Mesodermal cell (in vitro differentiated cells): ENCODE measurements around the gene MRPL36.
"Not testable (repeated sequence)": the region's sequence is repeated elsewhere in the genome, so short reads cannot be mapped to it uniquely, and the experiment has no call there.

Experiments
- H3K27ac ChIP-seq: 2 replicates; pipeline ENCODE4 v1.7.0; 2013; ENCODE audit warnings: mild to moderate bottlenecking, low read depth, low read length, moderate library complexity; ENCODE audit not compliant: severe bottlenecking
- H3K36me3 ChIP-seq: 2 replicates; pipeline ENCODE4 v1.7.1; 2013; ENCODE audit warnings: mild to moderate bottlenecking, low read length, moderate library complexity; ENCODE audit not compliant: control insufficient read depth, insufficient read depth
- H3K4me1 ChIP-seq: one replicate; pipeline ENCODE4 v1.7.1; 2013; ENCODE audit warnings: mild to moderate bottlenecking, low read length; ENCODE audit not compliant: insufficient read depth, control insufficient read depth, poor library complexity, severe bottlenecking
- H3K4me3 ChIP-seq: 2 replicates; pipeline ENCODE4 v1.7.0; 2013; ENCODE audit warnings: low read length, control low read depth, mild to moderate bottlenecking; ENCODE audit not compliant: insufficient read depth, poor library complexity, severe bottlenecking; ENCODE audit errors: extremely low read depth
- H3K9me3 ChIP-seq: 2 replicates; pipeline ENCODE4 v1.7.1; 2013; ENCODE audit warnings: mild to moderate bottlenecking, low read length, moderate library complexity; ENCODE audit not compliant: control insufficient read depth
- WGBS, 2 experiments: methylation state at CpG; one replicate each; pipeline ENCODE4 v1.1.5; 2013; ENCODE audit warnings: missing lambda C conversion rate in 2 of 2; ENCODE audit not compliant: insufficient coverage in 2 of 2; 5-methylcytosine and 5-hydroxymethylcytosine counted together

Gene MRPL36

GRCh38 chr5:1793966-1794900 lies 5.4 kb downstream of the MRPL36 start:
- Histone ChIP-seq H3K4me1 (peaks cover 33% of the 10 kb centered on the region), H3K9me3 (no peaks in the 10 kb centered on the region), H3K27ac (peak overlapping the region; percentile 31), H3K36me3 (peaks cover 29% of the 10 kb centered on the region), H3K4me3 (no peak overlapping the region)
- WGBS, 2 experiments = 91 to 95% methylated on average over 29 of the region's 33 CpGs

- WGBS, 2 experiments = 87 to 93% methylated on average over 9 to 10 of the region's 10 CpGs
- Histone ChIP-seq H3K27ac (peak overlapping the region; percentile 32), H3K9me3 (no peaks in the 10 kb centered on the region), H3K36me3 (peaks cover 26% of the 10 kb centered on the region), H3K4me1 (peaks cover 33% of the 10 kb centered on the region), H3K4me3 (no peak overlapping the region)
Measured at GRCh38 chr5:1793301-1793740, 6.3 kb downstream of the MRPL36 start.

GRCh38 chr5:1792842-1793266 lies 6.8 kb downstream of the MRPL36 start:
- H3K27ac ChIP-seq = peak overlapping the region; percentile 41
- H3K4me3 ChIP-seq = no peak overlapping the region
- peaks cover 33% of the 10 kb centered on the region for H3K4me1 ChIP-seq
- H3K36me3 ChIP-seq = peaks cover 21% of the 10 kb centered on the region
- no peaks in the 10 kb centered on the region for H3K9me3 ChIP-seq
- WGBS, 2 experiments = 87 to 95% methylated on average over 5 to 8 of the region's 8 CpGs

- Histone ChIP-seq H3K36me3 (peaks cover 4% of the 10 kb centered on the region), H3K4me3 (no peak overlapping the region), H3K27ac (no peak overlapping the region), H3K9me3 (no peaks in the 10 kb centered on the region), H3K4me1 (peaks cover 33% of the 10 kb centered on the region)
- 69 to 84% methylated on average over 2 to 3 of the region's 3 CpGs for WGBS, 2 experiments
Measured at GRCh38 chr5:1791176-1791575, 8.5 kb downstream of the MRPL36 start.

- Histone ChIP-seq H3K9me3 (no peaks in the 10 kb centered on the region), H3K27ac (peak overlapping the region; percentile 7), H3K4me1 (peaks cover 33% of the 10 kb centered on the region), H3K4me3 (no peak overlapping the region), H3K36me3 (no peaks in the 10 kb centered on the region)
- WGBS, 2 experiments = 42 to 51% methylated on average over 7 to 9 of the region's 10 CpGs
Measured at GRCh38 chr5:1789834-1790471, 9.7 kb downstream of the MRPL36 start.

- H3K27ac ChIP-seq, H3K9me3 ChIP-seq, H3K4me3 ChIP-seq, H3K36me3 ChIP-seq: not testable (repeated sequence)
- 93 to 96% methylated on average over 3 of the region's 3 CpGs for WGBS, 2 experiments
- H3K4me1 ChIP-seq = peaks cover 28% of the 10 kb centered on the region
Measured at GRCh38 chr5:1789438-1789833, 10.2 kb downstream of the MRPL36 start.

- Histone ChIP-seq H3K36me3 (no peaks in the 10 kb centered on the region), H3K9me3 (no peaks in the 10 kb centered on the region), H3K4me1 (peaks cover 28% of the 10 kb centered on the region), H3K27ac (no peak overlapping the region), H3K4me3 (no peak overlapping the region)
- WGBS, 2 experiments = 90 to 93% methylated on average over 11 to 14 of the region's 15 CpGs
Measured at GRCh38 chr5:1788828-1789227, 10.8 kb downstream of the MRPL36 start.

- WGBS, 2 experiments = 93 to 100% methylated on average over 3 to 5 of the region's 7 CpGs
- Histone ChIP-seq H3K4me3 (no peak overlapping the region), H3K4me1 (peaks cover 23% of the 10 kb centered on the region), H3K9me3 (no peaks in the 10 kb centered on the region), H3K36me3 (no peaks in the 10 kb centered on the region), H3K27ac (no peak overlapping the region)
Measured at GRCh38 chr5:1788200-1788599, 11.4 kb downstream of the MRPL36 start.

- 91 to 93% methylated on average over 8 to 9 of the region's 12 CpGs for WGBS, 2 experiments
- no peak overlapping the region for H3K4me3 ChIP-seq
- no peaks in the 10 kb centered on the region for H3K36me3 ChIP-seq
- H3K4me1 ChIP-seq = peaks cover 18% of the 10 kb centered on the region
- H3K9me3 ChIP-seq = no peaks in the 10 kb centered on the region
- H3K27ac ChIP-seq = no peak overlapping the region
Measured at GRCh38 chr5:1787472-1788047, 12.1 kb downstream of the MRPL36 start.

- Histone ChIP-seq H3K36me3 (no peaks in the 10 kb centered on the region), H3K4me1 (peaks cover 13% of the 10 kb centered on the region), H3K9me3 (no peaks in the 10 kb centered on the region), H3K27ac (no peak overlapping the region), H3K4me3 (no peak overlapping the region)
- 87 to 90% methylated on average over 28 of the region's 29 CpGs for WGBS, 2 experiments
Measured at GRCh38 chr5:1786621-1787471, 12.8 kb downstream of the MRPL36 start.
